Stimulated activated CD4-positive, alpha-beta T cell treated with anti-CD3 and anti-CD28 coated beads, Interleukin-15, amount 100 ng/mL, for 48 hours (primary cell): ENCODE results near the gene LOXL4.

ENCODE experiments used
- DNase-seq, 2 donors: peaks; one replicate each; pipeline ENCODE4 v3.0.0-alpha.2; 2020; ENCODE audit warnings: low read depth in 2 of 2

Gene LOXL4

GRCh38 chr10:98295401-98295811, 27.4 kb upstream of the LOXL4 start:
- no peak for DNase-seq

- DNase-seq: no peak
These were observed 26.3 kb upstream of the LOXL4 start for GRCh38 chr10:98294270-98294627.

DNA sequence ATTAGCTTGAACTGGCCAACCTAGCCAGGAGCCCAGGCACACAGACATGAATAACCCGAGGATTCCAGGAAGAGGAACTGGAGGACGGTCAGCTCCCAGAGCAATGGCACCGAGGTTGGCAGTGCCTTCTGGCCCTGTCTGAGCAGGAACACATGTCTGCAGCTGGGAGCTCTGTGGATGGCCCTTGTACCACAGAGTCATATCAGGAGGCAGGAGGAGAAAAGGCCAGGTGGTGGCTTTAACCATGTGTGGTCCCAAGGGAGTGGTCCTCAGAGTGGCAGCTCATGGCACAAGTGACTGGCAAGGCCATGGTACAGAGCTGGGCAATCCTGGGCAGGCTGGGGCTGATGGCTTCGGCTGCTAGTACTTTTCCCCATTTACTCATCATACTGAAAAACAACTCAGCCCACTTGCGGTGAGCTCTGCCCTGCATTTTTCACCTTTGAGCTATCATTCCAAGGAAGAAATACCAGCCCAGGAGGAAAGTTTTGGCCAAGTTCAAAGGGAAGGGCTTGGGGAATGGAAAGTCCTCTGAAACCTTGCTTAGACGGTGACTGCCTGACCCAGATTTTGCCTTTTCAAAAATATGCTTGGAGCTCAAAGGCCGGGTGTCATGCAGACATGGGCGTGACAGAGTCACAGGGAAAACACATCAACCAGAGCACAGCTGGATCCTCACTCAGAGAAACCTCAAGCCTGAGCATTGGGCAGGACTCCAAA, 25.7 kb upstream of the LOXL4 start:
- DNase-seq: no peak

- DNase-seq: no peak
These were observed 25.0 kb upstream of the LOXL4 start for GRCh38 chr10:98292971-98293370.

GRCh38 chr10:98289802-98290209, 21.8 kb upstream of the LOXL4 start:
- DNase-seq: no peak

- DNase-seq: no peak
These were observed 19.3 kb upstream of the LOXL4 start for GRCh38 chr10:98287321-98287720.

GRCh38 chr10:98286419-98286818, 18.4 kb upstream of the LOXL4 start:
- DNase-seq: no peak

- no peak for DNase-seq
These were observed 17.4 kb upstream of the LOXL4 start for GRCh38 chr10:98285416-98285815.

- no peak for DNase-seq
These were observed 8.3 kb upstream of the LOXL4 start for GRCh38 chr10:98276311-98276710.

DNA sequence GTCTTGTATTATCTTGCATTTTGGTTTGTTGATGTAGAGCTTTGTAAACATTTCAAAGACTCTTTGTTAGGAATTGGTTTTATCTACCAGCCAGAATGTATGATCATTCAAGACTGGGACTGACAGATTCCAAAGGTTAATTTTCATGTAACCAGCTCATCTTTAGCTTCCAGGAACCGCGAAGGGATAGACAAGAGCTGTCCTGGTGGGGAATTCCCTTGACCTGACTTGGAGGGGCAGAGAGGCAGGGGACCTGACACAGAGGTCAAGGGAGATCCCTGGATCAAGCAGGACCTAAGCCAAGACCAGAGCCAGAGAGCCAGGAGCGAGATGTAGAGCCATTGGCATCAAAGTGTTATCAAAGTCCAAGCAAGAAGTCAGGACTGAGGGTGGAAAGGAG, 6.6 kb upstream of the LOXL4 start:
- DNase-seq: no peak

DNA sequence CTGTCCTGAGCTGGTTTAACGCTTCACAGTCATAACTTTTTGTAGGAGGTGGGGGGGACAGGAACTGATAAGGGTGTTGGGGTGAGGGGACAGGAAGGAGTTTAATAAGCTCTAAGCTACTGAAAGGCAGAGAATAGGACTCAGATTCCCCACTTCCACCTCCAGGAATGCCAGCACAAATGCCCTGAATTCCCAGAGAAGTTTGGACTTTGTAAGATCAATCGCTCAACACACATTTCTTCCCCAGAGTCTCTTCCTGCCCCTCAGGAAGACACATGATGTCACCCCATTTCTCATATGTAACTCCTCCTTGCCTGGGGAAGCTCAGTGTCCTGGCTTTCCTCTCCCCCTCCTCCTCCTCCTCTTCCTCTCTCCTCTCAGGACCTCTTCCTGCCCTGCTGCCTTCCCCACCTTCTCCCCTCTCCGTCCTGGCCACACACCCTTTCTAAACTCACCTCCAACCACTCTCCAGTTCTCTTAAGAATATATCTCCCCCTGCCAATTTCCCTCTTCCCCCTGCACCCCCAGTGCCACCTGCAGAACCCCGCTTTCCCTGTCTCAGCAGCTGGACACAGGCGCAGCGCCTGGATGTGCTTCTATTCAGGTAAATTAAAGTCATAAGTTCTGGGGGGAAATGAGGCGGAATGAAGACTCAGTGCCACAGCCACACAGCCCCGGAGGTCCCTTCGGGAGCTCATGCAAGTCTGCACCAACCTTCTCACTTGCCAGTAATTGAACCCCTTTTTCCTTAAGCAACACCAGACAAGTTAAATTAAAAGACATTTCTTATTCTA, 5.3 kb upstream of the LOXL4 start:
- DNase-seq: no peak

DNA sequence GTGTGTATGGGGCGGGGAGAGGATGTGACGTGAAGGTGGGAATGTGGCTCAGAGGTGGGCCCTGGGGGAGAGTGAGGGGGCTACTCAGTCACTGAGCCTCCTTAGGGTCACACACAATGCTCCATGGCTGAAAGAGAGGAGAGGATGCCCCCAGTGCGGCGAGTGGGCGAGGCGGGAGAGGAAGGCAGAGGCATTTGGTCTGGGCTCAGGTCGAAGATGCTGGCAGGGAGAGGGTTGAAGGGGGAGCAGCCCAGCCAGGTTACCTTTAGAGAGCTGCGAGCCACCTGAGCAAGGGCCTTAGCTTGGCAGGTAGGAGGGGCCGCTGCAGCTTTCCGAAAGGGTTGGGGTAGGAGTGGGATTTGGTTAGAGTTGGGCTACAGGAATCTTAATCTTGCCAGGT, 4.7 kb upstream of the LOXL4 start:
- no peak for DNase-seq

DNA sequence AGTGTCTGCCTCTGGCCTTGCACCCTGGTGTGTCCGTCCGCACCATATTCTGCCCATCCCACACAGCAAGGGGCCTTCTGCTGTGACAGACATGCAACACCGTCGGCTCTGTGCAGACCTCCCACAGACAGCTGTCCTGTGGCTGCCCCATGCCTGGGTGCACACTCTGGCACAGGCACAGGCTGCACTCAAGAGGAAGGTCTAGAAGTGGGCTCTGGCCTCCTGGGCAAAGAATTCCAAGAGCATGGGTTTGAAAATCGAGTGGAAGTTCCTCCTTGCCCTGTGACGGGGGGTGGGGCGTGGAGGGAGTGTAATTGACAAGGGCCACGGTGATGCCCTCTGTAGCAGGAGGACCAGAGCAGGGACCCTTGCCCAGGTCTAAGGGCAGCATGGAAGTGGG, 4.3 kb upstream of the LOXL4 start:
- no peak for DNase-seq

DNA sequence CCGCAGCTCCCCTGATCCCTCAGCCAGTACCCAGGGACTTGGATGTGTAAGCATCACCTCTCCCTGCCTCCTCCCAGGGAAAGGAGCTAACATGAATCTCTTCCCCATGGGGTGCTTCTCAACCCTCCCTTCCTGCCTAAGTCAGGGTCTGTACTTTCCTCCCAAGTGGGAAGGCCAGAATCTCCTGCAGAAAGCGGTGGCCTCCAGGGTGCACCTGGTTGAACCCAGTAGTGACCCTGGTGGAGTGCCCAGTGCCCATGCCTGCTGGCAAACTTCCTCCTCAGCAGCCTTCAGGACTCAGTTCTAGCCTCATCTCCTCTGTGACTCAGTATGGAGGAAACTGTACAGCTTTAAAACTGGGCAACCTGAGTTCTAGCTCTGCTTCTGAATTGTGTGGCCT, 2.8 kb upstream of the LOXL4 start:
- no peak for DNase-seq

- no peak for DNase-seq
These were observed 2.2 kb upstream of the LOXL4 start for GRCh38 chr10:98270073-98270740.

DNA sequence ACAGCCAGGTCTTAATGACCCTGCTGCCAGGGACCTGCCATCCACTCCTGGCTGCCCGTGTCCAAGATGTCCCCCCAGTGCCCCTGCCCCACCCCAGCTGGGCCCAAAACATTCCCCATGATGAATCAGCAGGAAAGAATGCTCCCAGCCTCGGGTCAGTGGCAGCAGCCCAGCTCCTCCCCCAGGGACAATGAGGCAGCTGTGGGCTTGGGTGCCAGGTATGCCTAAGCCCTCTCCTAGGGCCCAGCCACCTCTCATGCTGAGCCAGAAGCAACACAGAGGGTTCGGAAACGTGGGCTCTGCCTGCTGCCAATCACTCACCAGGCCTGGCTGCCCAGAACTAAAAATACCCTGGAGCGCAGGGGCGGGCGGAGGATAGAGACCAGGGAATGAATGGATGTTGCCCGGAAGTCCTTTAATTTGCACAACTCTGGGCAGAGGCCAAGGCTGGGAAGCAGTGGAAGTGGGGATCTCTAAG, 1.5 kb upstream of the LOXL4 start:
- DNase-seq: no peak

DNA sequence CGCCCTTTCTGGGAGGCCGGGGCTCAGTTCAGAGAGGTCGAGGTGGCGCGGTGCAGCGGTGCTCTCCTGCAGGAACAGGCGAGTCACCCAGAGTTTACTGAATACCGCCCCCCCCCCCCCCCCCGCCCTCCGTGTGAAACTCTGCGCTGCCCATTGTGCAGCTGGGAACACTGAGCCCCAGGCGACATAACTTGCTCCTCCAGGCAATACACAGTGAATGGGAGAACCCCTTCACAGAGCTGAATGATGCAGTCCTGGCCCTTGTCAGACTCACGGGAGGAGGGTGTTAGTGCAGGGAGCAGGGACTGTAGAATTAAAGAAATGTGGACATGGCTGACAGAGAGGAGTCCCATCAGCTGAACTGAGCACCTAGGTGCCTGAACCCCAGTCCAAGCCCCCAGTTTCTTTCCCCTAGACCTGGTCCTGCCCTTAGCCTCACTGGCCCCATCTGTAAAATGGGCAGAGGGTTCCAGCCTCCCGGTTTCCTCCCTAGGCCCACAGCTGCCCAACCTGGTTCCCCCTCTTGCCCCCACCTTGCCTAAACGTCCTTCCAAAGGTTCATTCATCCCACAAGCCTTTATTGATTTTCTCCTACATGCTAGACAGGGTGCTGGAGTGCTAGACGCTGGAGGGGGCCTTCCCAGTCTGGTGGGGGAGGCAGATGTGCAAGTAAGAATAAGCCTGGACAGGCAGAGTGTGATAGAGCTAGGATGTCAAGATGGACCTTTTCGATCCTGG, 869 bp upstream of the LOXL4 start:
- no peak for DNase-seq

DNA sequence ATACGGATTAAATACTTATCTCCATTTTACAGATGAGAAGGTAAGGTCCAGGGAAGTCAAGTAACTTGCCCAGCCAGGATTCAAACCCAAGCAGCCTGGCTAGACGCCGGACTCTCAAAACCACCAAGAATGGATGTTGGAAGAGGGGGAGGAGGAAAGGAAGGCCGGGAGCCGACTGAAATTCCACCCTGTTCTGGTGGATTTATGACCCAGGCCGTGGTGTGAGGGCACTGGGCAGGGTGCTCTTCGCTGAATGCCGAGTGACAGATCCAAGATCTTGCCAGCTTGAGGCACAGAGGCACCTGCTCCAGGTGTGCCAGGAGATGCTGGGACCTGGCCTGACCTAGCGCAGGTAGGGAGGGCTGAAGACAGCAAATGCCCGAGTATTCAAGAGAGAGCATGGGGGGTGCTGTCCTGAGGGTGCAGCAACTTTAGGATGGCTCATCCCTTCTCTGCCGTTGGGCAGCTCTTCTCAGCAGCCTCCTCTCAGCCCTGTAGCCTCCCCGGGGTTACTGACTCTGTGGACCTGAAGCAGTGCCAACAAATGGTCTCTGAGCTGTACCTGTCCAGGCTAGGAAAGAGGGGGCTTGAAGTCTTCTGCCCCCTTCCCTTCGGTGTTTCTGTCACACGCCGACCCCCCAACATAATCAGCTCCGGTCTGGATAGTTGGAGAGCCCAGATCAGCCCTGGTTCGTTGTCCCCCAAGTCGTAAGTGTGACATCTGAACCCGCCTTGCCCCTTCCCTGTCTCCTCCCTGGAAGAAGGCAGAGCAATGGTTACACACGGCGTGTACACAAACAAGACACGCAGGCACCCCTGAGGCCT, 713 bp downstream of the LOXL4 start:
- no peak for DNase-seq

DNA sequence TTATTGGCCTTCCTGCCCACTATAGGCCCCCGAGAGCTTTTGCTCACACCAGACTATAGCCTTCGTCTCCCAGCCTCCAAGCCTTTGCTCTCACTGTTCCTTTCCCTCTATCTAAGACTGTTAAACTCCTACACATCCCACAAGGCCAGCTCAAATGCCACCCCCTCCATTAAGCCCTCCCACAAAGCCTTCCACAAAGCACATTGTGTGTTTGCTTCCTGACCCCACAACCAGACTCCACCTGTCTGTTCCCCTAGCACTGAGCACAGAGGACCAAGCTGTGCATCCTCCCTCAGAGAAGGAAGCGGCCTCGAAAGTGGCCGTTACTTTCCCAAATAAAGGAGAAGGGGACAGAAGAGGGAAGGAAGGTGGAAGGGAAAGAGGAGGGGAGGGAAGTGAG, 1.3 kb downstream of the LOXL4 start:
- no peak for DNase-seq

GRCh38 chr10:98265403-98266378, 2.3 kb downstream of the LOXL4 start:
- no peak for DNase-seq
